HG03045 (cell line): ENCODE data around the gene WDFY3.

Experiments used
- ATAC-seq: cut with Tn5 transposase; IDR thresholded peaks from one replicate; pipeline ENCODE4 v1.9.1; 2021; ENCODE audit warnings: mild to moderate bottlenecking, moderate library complexity; ENCODE audit not compliant: unreplicated experiment

WDFY3 gene

GRCh38 chr4:84954982-84955567 is 11.4 kb downstream of the WDFY3 start:
- ATAC-seq, result no peak

- no peak for ATAC-seq
Observed at GRCh38 chr4:84952776-84953175, 13.7 kb downstream of the WDFY3 start.

- ATAC-seq, result no peak
Observed at GRCh38 chr4:84952004-84952403, 14.5 kb downstream of the WDFY3 start.

GRCh38 chr4:84948056-84948455 is 18.4 kb downstream of the WDFY3 start:
- ATAC-seq, result no peak

GRCh38 chr4:84944947-84945346 is 21.5 kb downstream of the WDFY3 start:
- ATAC-seq, result no peak

GRCh38 chr4:84940960-84941359 is 25.5 kb downstream of the WDFY3 start:
- no peak for ATAC-seq

- no peak for ATAC-seq
Observed at GRCh38 chr4:84939113-84939512, 27.4 kb downstream of the WDFY3 start.

GRCh38 chr4:84938316-84938715 is 28.2 kb downstream of the WDFY3 start:
- no peak for ATAC-seq

- no peak for ATAC-seq
Observed at GRCh38 chr4:84937381-84937977, 29.0 kb downstream of the WDFY3 start.

- ATAC-seq, result no peak
Observed at GRCh38 chr4:84936123-84936522, 30.4 kb downstream of the WDFY3 start.

- ATAC-seq, result no peak
Observed at GRCh38 chr4:84932462-84932861, 34.0 kb downstream of the WDFY3 start.

GRCh38 chr4:84931961-84932360 is 34.5 kb downstream of the WDFY3 start:
- ATAC-seq, result no peak

- no peak for ATAC-seq
Observed at GRCh38 chr4:84931274-84931673, 35.2 kb downstream of the WDFY3 start.

- ATAC-seq, result no peak
Observed at GRCh38 chr4:84928089-84928488, 38.4 kb downstream of the WDFY3 start.

GRCh38 chr4:84927428-84927827 is 39.1 kb downstream of the WDFY3 start:
- no peak for ATAC-seq

GRCh38 chr4:84925558-84925957 is 40.9 kb downstream of the WDFY3 start:
- no peak for ATAC-seq

GRCh38 chr4:84924434-84924833 is 42.1 kb downstream of the WDFY3 start:
- ATAC-seq, result no peak

- no peak for ATAC-seq
Observed at GRCh38 chr4:84920617-84921016, 45.9 kb downstream of the WDFY3 start.

- no peak for ATAC-seq
Observed at GRCh38 chr4:84917869-84918600, 48.5 kb downstream of the WDFY3 start.

- no peak for ATAC-seq
Observed at GRCh38 chr4:84917086-84917821, 49.2 kb downstream of the WDFY3 start.

- no peak for ATAC-seq
Observed at GRCh38 chr4:84916227-84916626, 50.3 kb downstream of the WDFY3 start.

- no peak for ATAC-seq
Observed at GRCh38 chr4:84915396-84915780, 51.1 kb downstream of the WDFY3 start.
